ENCODE results near the gene EFCAB7.
A peak's percentile ranks its signal among the peaks of the same experiment; 100 is the strongest.

Gene EFCAB7, protein sequence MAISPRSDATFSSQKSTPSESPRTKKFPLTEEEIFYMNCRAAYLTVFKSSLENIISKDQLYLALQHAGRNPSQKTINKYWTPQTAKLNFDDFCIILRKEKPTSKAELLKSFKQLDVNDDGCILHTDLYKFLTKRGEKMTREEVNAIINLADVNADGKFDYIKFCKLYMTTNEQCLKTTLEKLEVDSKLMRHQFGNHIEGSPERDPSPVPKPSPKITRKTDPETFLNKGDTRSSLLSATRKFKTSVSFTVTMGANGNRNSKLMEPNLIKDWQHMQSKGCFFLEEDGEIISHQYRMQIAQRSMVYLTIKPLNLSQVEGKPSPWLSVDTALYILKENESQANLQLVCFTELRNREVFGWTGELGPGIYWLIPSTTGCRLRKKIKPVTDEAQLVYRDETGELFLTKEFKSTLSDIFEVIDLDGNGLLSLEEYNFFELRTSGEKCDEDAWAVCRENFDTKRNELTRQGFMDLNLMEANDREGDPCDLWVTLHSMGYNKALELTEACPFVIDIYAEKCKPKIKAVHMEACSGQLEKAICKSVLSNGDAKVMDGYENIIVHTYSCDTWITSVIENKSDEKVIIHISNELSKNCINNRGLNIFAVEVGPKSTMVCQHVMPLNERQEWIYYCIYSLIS

DNA sequence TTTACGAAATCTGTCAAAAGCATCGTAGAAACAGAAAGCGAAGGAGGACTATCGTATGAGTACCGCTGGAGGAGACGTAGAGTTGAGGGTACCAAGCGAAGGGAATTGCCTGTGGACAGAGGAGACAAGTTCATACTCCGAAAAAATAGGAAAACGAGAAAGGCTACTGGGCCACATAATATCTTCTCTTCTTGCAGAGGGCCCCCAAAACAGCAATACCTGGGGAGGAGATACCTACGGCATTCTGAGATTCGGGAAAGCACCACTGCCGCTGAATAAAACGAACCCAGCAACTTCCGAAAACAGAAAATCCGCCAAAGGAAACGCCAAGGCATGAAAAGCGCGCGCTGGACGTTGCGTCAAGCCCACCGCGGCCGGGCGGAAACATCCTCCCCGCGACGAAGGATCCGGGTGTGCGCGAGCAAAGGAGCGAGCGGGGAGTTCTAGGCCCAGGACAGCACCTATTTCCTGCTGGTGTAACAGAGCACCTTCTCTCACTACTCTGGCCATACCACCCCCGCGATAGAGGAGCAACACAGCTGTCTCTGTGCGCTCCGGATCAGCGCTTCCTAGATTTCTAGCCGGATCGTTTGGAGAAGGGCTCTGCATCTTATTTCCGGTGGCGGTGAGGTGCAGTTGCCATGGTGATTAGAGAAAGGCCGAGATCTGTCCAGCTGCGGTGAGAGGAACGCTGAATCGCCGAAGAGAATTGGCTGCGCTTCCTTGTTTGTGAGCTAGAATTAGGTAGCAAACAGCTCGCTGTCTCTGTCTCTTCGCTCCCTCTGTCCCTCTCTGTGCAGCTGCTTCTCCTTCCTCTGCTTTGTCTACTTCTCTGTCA is at the start of gene EFCAB7, which contains the start of gene ITGB3BP:
EFCAB7 (plus strand) TSS at position 635 of the 838 bp plus-strand sequence. CDS start 2,048 bp downstream, outside the sequence.
ITGB3BP (minus strand) TSS at position 335 of the 838 bp plus-strand sequence; CDS start at position 243, 92 bp downstream.
- peak; percentile 87 for DNase-seq

- DNase-seq, result no peak
These were observed 47.6 kb upstream of the EFCAB7 start for GRCh38 chr1:63475761-63476160.

DNA sequence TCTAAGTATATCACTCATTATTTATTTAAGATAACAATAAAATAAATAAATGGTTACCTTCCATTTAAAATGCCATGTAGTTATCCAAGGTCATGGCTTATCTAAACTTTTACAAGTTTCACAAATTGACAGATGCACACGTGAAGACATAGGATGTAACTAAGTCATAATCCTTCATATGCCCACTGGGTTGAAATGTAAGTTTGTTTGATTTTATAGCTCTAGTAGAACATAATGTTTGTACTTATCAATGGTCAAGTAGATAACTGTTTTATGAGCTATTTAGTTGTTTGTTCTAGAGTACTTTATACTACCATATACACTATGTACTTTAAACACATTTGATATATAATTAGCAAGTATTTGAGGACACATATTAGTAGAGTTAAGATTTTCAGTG is 43.3 kb upstream of the EFCAB7 start:
- DNase-seq, result no peak

DNA sequence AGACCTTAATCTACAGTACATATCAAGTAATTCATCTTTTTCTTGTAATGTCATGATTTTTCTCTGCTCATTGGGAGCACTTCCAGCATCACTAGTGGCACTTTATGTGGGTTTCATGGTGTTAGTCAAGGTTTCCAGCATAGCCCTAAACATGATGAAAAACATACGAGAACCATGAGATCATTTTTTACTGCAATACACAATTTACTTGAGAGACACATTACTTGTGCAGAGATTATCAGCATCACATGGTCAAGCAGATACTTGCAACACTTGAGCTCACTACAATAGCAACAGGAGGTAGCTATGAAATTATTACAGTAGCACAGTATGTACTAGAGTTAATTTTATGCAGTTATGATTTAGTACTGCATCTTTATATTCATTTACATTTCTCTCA is 36.7 kb upstream of the EFCAB7 start:
- no peak for DNase-seq

- no peak for DNase-seq
These were observed 35.8 kb upstream of the EFCAB7 start for GRCh38 chr1:63487336-63488065.

DNA sequence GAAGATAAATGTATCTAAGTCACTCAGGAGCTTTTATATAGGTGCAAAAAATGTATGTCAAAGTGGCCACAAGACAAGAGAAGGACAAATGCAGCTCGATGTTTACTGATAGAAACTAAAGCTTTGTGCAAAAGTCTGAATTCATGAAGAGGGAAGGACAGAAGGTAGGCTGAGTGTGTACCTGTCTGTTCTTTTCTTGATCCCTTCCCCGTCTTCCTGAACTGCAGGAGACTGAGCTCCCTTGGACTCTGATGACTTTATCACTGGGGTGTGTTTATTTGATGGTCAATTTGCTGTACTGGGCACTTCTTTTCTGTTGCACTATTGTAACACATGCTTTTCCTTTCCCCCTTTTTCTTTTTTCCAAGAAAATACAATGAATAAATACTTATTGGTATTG is 25.7 kb upstream of the EFCAB7 start:
- no peak for DNase-seq

DNA sequence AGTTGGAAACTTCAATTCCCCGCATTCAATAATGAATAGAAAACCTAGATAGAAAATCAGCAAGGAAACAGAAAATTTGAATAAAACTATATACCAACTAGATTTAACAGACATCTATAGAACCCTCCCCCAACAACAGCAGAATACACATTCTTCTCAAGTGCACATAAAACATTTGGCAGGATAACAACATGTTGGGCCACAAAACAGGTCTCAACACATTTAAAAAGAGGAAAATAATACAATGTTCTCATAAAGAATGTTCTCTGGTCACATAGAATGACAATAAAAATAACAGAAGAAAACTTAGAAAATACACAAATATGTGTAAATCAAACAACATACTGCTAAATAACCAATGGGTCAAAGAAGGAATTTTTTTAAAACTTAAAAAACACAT is 25.2 kb upstream of the EFCAB7 start:
- no peak for DNase-seq

GRCh38 chr1:63501256-63501655 is 22.1 kb upstream of the EFCAB7 start:
- DNase-seq, result no peak

DNA sequence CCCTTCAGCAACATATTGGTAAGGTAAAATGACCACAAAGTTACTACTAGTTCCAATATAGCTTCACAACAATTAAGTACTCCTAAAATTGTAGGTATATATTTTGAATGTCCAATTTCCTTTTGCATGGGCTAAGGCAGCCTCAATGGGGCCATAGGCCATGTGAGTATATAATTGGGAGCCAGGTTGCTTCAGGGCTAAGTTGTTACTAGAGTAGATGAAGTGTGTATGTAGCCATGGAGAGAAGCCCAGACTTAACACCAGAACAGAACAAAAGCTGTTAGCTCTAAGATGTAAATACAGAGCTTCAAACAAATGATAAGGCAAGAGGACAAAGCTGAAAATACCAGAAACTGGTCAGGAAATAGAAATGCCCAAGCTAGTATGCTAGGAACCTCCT is 16.5 kb upstream of the EFCAB7 start:
- DNase-seq, result no peak

GRCh38 chr1:63509718-63510117 is 13.6 kb upstream of the EFCAB7 start:
- DNase-seq, result no peak

GRCh38 chr1:63512584-63512983 is 10.7 kb upstream of the EFCAB7 start:
- DNase-seq, result no peak

GRCh38 chr1:63516629-63517028 is 6.7 kb upstream of the EFCAB7 start:
- no peak for DNase-seq

DNA sequence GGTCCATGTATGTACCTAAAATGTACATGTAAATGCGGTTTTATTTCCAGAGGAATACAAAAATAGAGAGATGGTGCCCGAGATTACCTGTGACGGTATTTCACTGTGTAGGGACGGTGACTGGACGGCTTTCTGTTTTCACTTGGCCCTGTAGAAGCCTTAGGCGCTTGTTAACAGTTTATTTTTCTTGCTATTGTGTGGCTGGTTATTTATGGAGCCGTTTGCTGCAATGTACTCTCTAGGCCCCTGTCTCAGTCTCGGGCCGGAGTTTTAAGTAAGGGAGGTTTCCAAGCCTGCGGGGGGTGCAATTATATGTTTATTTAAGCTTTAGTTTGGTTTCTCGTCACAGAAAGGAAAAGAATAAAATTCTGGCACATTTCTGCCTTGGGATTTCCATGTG is 413 bp downstream of the EFCAB7 start:
- DNase-seq, result no peak

DNA sequence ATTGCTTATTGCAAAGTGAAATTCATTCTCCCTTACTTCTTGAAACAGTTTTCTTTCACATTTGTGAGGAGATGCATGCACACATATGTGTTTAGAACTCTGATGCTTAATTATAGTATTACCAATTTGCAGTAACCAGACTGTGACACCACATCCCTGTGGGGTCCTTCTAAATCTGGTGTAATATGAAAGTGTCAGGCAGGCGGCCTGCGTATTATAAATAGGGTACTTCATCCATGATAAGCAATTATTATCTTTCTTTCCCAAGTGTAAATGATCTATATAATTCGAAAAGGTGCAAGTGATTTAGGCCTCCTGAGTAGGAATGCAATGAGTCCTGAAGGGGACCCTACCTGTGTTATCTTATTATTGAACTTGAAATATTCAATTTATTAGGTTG is 876 bp downstream of the EFCAB7 start:
- DNase-seq, result no peak

- no peak for DNase-seq
These were observed 9.4 kb downstream of the EFCAB7 start for GRCh38 chr1:63532727-63533126.

DNA sequence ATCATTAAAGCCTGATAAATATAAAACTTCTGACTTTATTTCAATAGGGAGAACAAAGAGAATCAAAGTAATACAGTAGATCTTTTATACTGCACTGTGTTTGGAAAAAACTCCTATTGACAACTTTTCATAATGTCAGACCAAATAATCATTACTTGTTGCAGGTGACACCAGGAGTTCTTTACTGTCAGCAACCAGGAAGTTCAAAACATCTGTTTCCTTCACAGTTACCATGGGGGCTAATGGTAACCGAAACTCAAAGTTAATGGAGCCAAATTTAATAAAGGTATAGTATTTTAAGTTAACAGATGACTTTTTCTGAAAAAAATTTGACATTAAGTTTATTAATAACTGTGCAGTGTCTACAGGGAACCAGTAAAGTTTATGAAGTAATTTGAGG is 10.6 kb downstream of the EFCAB7 start:
- DNase-seq, result no peak

- no peak for DNase-seq
These were observed 11.1 kb downstream of the EFCAB7 start for GRCh38 chr1:63534406-63534805.

DNA sequence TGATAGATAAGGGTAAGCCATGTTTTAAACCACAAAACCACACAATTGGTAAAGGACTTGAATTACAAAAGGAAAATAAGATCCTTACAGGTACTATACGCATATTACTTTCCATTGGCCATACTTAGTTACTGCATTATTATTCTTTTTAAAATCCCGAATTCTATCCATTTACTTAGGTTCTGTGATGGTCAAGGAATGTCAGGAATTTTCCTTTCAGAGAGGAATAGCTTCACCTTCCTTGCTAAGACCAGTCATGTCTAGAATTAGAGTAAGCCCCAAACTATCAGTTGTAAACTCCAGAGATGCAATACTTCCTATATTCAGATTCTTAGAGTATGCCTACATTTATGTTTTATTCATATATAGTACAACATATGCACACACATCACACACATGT is 13.7 kb downstream of the EFCAB7 start:
- no peak for DNase-seq

- DNase-seq, result no peak
These were observed 14.6 kb downstream of the EFCAB7 start for GRCh38 chr1:63537940-63538339.

DNA sequence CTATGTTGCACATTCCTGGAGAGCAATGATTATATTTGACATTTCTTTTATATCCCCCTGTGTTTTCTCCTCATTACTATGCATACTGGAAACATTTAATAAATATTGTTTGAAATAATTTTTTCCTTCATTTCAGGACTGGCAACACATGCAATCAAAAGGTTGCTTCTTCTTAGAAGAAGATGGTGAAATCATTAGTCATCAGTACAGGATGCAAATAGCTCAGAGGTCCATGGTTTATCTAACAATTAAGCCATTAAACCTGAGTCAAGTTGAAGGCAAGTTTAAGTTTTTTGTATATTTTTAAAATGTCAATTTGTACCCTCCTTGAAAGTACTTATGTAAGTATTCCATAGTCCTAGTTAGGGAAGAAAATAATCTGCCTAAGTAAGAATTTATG is 22.5 kb downstream of the EFCAB7 start:
- DNase-seq, result no peak

- DNase-seq, result no peak
These were observed 24.4 kb downstream of the EFCAB7 start for GRCh38 chr1:63547621-63548294.

GRCh38 chr1:63548303-63548702 is 25.0 kb downstream of the EFCAB7 start:
- no peak for DNase-seq

All from NCI-H1092 (cell line).